T-helper 1 cell treated with Interleukin-12 subunit alpha and Interleukin-12 subunit beta and Interleukin-4 antibody, amounts not matched to agents 30 μg/mL and 1 μg/mL, for 36 hours (primary cell): Measurements from ENCODE around the gene TSPAN31.

ENCODE experiments used
- H3K27ac Mint-ChIP-seq: one replicate; pipeline ENCODE4 v1.8.0; 2021; ENCODE audit warnings: mild to moderate bottlenecking, mixed read lengths
- H3K27me3 Mint-ChIP-seq: one replicate; pipeline ENCODE4 v1.8.0; 2021; ENCODE audit warnings: low read depth, mixed read lengths
- H3K36me3 Mint-ChIP-seq: one replicate; pipeline ENCODE4 v1.8.0; 2021; ENCODE audit warnings: low read depth, mixed read lengths
- H3K4me1 Mint-ChIP-seq: one replicate; pipeline ENCODE4 v1.8.0; 2021; ENCODE audit warnings: low read depth, mixed read lengths
- H3K4me3 Mint-ChIP-seq: one replicate; pipeline ENCODE4 v1.8.0; 2021; ENCODE audit warnings: mild to moderate bottlenecking, moderate library complexity, mixed read lengths
- H3K9me3 Mint-ChIP-seq: one replicate; pipeline ENCODE4 v1.8.0; 2021; ENCODE audit warnings: mixed read lengths

The TSPAN31 gene

DNA sequence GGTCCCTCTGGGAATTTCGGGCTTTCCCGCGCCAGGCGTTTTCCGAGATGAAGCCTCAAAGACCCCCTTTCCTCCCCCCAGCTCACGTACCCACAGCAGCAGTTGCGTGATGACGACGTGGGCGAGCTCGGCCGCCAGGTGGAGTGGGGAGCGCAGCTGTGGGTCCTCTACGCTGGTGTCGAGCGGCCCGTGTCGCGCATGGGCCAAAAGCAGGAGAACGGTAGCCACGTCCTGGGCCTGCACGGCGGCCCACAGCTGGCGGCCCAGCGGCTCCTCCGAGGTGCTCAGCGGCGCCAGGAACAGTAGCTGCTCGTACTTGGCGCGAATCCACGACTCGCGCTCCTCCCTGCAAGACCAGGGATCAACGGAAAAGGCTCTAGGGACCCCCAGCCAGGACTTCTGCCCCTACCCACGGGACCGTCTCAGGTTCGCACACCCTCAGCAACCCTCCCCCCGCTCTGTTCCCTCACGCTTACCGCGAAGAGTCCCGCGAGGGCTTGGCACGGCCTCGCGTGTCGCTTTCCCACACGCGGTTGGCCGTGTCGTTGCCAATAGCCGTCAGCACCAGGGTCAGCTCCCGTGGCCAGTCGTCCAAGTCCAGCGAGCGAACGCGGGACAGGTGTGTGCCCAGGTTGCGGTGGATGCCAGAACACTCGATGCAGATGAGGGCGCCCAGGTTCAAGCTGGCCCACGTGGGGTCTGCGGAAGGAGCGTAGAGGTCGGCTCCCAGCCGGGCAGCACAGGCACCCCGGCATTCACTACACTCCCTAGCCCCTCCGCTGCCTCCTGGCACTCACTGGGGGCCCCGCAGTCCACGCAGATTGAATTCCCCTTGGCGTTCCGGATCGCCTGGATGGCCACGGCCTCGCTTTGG lies 17.7 kb upstream of the TSPAN31 start:
- H3K27me3 Mint-ChIP-seq = no peaks in the 10 kb centered on the region
- no peaks in the 10 kb centered on the region for H3K9me3 Mint-ChIP-seq
- H3K4me3 Mint-ChIP-seq = no peak overlapping the region
- H3K27ac Mint-ChIP-seq = no peak overlapping the region
- peaks cover 6% of the 10 kb centered on the region for H3K4me1 Mint-ChIP-seq
- peaks cover 37% of the 10 kb centered on the region for H3K36me3 Mint-ChIP-seq

DNA sequence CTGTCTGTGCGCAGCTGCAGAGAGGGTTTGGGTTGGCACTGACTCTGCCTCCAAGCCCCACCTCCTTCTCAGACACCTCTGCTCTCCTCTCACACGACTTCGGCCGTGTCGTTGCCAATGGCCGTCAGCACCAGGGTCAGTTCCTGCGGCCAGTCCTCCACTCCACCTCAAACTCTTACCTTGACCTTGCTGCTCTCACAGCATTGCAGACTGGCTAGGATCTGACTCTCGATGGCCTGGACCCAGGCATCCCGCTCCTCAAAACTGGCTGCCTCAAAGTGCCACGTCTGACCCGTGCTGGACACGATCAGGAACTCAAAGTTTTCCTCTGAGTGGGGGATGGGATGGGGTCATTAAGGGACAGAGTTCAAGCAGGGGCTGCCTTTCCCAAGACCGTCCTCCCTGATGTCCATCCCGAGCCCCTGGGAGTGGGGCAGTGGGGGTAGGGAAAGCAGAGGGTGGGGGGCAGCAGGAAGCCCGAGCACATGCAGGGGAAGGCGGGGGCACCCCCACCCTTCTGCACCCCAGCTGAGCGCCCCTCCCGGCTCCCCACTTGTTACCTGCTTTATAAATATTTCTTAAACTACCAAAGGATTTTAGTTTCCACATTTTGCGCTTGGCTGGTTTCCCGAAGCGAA lies 17.0 kb upstream of the TSPAN31 start:
- Mint-ChIP-seq H3K27me3 (no peaks in the 10 kb centered on the region), H3K4me1 (peaks cover 6% of the 10 kb centered on the region), H3K9me3 (no peaks in the 10 kb centered on the region), H3K27ac (peak overlapping the region; percentile 52), H3K36me3 (peaks cover 43% of the 10 kb centered on the region), H3K4me3 (no peak overlapping the region)

DNA sequence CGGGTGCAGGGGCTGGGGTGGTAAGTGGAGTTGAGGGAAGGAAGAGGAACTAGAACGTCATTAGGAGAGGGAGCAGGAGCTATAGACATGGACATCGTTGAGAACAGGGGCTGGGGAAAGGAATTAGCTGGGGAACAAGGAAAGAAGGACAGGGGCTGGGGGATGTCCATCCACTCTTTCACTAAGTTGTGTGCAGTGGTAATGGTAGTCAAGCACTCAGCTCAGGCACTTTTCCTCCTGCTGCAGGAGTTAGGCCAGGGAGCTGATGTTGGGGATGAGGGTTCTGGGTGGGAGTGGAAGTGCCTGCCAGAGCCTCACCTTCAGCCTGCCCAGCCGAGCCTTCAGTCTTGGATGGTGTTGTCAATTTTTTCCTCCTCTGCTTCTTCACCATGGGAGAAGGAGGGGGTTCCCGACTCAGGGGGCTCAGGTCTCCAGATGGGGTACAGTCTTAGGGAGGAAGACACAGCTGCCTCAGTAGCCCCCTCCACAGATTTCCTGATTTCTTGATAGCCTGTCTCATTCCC lies 15.5 kb upstream of the TSPAN31 start:
- Mint-ChIP-seq H3K36me3 (peaks cover 51% of the 10 kb centered on the region), H3K27ac (no peak overlapping the region)

DNA sequence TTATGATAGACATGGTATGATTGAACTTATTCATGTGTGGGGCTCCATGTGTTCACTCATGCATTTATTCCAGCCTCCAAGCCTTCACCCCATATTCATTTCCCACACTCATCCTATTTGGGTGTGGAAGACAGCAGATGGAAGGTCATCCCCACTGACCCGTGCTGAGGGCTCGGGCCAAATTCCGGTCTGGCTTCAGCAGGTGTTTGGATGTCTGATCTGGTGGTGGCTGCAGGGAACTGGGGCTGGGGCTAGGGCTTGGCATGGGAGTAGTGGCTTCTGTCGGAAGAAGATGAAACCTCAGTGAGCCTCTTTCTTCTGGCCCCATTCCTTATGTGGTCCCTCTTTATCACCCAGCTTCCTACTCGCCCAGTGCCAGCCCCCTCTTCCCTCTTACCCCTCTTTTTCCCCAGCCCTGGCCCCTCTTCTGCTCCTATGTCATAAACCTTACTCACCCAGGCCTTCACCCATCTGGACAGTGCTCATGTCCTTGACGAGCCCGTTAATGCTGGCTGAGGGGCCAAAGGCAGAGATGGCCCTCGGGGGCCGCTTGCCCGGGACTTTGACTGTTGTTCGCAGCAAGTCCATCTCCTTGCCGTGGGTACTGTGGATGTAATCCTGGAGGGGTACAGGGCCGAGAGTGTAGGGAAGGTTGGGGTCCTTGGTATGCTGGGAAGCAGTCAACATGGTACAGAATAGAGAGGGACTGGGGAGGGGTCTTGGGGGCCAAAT lies 14.3 kb upstream of the TSPAN31 start:
- H3K4me3 Mint-ChIP-seq = no peak overlapping the region
- H3K4me1 Mint-ChIP-seq = peaks cover 10% of the 10 kb centered on the region
- no peaks in the 10 kb centered on the region for H3K27me3 Mint-ChIP-seq
- H3K27ac Mint-ChIP-seq = no peak overlapping the region
- H3K36me3 Mint-ChIP-seq = peaks cover 54% of the 10 kb centered on the region
- no peaks in the 10 kb centered on the region for H3K9me3 Mint-ChIP-seq

More for the DNA sequence above, 15.5 kb upstream of the TSPAN31 start:
- Mint-ChIP-seq H3K27me3 (no peaks in the 10 kb centered on the region), H3K4me3 (no peak overlapping the region), H3K9me3 (no peaks in the 10 kb centered on the region), H3K4me1 (peaks cover 6% of the 10 kb centered on the region)

DNA sequence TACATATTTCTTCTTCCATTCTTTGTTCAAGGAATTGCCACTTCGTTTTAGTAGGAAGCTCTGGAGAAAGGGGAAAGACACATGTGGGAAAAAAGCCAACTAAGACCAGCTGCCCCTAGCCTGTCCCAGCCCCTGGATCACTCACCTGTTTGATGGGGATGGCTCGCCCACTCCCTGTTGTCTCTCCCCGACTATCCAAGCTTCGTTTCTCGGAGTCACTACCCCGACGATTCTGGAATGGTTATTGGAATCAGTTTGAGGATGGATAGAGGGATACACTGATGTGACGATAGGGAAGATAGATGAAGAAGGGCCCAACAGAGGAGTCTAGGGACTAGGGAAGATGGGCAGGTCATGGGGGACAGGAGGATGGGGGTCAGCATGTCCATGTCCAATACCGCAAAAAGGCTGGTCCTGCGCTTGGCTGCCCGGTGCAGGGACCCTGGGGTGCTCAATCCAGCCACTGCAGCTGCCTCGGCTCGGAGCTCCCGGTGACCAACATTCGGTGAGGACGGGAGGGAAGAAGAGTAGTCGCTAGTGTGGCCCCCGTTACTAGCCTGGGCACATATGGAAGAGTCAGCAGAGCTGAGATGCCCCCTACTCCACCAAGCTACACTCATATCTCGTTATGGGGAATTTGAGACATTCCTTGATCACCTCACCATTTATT lies 13.3 kb upstream of the TSPAN31 start:
- Mint-ChIP-seq H3K27ac (no peak overlapping the region), H3K36me3 (peaks cover 54% of the 10 kb centered on the region), H3K4me3 (no peak overlapping the region), H3K27me3 (no peaks in the 10 kb centered on the region), H3K4me1 (peaks cover 10% of the 10 kb centered on the region), H3K9me3 (no peaks in the 10 kb centered on the region)

DNA sequence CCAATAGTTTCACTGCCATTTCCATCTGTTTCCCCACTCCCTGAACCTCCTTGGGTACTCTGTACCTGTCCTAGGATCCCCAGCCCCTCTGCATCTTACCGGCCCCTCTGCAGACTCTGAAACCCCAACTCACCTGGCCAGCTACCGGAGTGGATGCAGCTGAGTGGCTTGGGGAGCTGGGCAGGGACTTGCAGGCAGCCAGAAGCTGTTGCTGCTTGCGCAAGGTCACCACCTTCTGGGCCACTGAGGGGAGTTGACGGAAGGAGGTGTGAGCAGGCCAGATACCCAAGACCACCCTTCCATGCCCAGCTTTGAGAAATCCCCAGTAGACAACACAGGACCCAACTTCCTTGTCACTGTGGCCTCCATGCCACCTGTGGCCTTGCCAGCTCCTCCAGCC lies 12.6 kb upstream of the TSPAN31 start:
- H3K27ac Mint-ChIP-seq = no peak overlapping the region

DNA sequence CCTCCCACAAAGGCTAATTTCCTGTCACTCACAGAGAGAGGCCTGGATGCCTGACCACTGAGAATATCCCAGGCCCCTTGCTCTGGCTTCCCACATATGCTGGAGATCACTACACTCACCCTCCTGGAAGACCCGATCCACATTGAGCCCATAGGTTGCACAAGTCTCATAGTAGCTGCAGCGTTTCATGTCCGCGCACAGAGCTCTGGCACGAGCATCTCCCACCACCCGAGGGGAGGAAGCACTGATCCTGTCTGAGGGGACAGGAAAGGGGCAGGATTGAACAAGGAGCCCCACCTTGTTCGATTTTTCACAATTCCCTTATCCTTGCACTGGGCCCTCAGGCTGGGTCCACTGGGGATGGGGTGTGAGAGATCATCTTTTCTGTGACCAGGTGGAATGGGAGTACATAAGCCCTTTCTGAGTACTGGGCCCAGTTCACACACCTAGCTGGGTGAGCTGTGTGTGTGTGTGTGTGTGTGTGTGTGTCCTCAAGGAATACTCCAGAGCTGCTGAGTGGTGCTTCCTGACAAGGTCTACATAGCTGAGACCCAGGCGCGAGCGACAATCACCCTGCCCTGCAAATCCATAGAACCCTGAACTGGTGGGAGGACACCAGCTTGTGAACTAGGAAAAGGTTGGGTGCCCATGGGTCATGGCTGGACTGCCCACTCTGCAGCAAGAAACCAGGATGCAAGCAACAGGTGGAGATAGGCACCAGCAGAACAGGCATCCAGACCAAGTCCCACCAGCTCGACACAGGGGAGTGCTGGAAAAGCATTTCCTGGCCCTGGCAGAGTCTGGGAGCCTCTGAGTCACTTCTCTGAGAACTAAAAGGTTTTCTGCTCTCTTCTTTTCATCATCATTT lies 11.9 kb upstream of the TSPAN31 start:
- Mint-ChIP-seq H3K27me3 (no peaks in the 10 kb centered on the region), H3K9me3 (no peaks in the 10 kb centered on the region), H3K4me1 (peaks cover 14% of the 10 kb centered on the region), H3K27ac (no peak overlapping the region), H3K4me3 (no peak overlapping the region), H3K36me3 (peaks cover 55% of the 10 kb centered on the region)

More for the DNA sequence above, 12.6 kb upstream of the TSPAN31 start:
- Mint-ChIP-seq H3K27me3 (no peaks in the 10 kb centered on the region), H3K4me3 (no peak overlapping the region), H3K4me1 (peaks cover 14% of the 10 kb centered on the region), H3K36me3 (peaks cover 58% of the 10 kb centered on the region), H3K9me3 (no peaks in the 10 kb centered on the region)

DNA sequence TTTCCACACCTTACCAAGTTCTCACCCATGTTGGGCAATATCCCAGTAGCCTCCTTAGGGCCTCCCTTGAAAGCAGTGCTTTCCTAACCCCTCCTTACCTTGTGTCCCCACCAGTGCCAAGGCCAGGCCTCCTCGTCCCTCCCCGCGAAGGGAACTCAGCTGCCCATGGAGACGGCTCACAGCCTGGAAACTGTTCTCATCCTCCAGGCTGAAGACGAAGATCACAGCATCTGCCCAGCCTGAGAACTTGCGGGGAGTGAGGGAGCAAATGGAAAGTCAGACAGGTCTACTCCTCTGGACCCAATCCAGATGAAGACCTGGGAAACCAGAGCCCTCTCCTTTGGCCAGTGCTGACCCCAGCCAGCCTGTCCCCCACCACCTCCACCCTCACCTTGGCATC lies 10.9 kb upstream of the TSPAN31 start:
- Mint-ChIP-seq H3K9me3 (no peaks in the 10 kb centered on the region), H3K4me3 (no peak overlapping the region), H3K27ac (no peak overlapping the region), H3K36me3 (peaks cover 51% of the 10 kb centered on the region), H3K4me1 (peaks cover 12% of the 10 kb centered on the region), H3K27me3 (no peaks in the 10 kb centered on the region)

DNA sequence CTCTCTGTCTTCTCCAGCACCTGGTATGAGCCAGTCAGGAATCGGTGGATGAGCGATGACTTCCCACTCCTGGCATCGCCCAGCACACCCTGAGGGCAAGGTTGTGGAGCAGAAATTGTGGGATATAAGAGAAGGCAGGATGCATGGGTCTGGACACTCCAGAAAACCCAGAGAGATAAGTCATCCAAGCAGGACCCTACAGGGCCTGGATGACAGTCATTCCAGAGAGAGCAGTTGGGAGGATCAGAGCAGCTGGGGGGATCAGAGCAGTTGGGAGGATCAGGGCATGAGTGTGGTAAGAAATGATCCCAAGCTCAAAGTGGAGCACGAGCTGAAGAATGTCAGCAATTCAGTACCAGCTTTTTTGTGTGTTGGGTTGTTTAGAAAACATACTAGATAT lies 10.2 kb upstream of the TSPAN31 start:
- H3K4me1 Mint-ChIP-seq = peaks cover 18% of the 10 kb centered on the region
- peaks cover 55% of the 10 kb centered on the region for H3K36me3 Mint-ChIP-seq
- no peaks in the 10 kb centered on the region for H3K9me3 Mint-ChIP-seq
- no peaks in the 10 kb centered on the region for H3K27me3 Mint-ChIP-seq
- no peak overlapping the region for H3K4me3 Mint-ChIP-seq
- H3K27ac Mint-ChIP-seq = no peak overlapping the region

DNA sequence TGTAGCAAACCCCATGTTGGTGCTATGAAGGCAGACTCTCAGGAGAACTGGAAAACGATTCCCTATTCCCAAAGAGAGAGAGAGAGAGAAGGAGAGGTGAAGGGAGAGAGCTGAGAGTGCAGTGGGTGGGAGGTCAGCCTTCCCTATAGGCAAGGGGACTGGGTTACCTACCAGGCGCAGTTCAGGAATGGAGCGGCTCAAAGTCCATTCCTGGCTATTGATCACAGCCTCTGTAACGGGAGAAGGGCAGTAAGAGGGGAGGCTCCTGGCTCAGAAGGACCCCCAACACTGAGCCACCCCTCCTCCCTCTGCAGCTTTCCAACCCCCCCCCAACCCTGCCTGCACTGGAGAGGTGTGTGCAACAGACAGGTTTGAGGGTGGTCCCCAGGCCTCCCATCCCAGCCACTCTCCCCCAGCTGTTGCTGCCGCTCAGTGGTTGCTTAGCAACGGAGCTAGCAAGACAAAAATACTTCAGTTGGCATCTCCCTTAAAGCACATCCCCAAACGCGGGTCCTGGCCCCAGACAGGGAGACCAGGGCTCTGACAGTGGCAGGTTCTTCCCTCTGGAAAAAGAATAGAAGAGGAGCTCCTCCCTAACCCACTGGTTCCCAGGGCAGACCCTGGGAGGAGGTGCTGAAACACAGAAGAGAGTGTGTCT lies 9.5 kb upstream of the TSPAN31 start:
- Mint-ChIP-seq H3K27me3 (no peaks in the 10 kb centered on the region), H3K27ac (peak overlapping the region; percentile 5), H3K36me3 (peaks cover 51% of the 10 kb centered on the region), H3K4me1 (peaks cover 19% of the 10 kb centered on the region), H3K9me3 (no peaks in the 10 kb centered on the region), H3K4me3 (no peak overlapping the region)

DNA sequence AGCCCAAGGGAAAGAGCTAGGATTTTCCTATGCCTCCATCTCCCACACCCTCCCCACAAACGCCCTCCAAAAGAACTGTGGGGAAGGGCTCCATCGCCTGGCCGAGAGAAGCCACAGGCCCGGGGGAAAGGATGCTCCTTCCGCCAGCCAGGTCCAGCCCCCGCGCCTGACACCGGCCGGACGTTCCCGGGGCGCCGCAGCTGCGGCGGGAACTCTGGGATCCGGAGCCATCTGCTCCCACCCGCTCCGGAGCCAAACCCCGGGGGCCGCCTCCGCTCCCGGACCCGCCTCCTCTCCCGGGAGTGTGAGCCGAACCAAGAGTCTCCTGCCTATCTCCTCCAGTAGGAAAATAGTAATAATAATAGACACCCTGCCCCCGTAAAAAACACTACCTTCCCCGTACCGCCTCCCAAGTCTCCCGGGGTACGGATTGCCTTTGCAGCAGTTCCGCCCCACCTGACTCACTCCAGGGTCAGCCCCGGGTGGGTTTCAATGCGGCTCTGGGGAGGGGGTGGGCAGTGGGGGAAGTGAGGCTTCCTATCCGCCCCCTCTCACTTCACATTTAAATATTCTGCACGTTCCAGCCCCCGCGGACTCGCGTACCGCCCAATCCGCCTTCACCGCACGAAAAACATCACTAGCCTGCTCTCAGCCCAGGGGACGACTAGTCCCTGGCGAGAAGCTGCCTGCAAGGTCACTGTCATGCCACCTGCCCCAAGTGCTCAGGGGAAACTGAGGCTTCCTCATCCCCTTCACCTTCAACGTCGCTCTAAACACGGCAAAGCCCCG lies 8.7 kb upstream of the TSPAN31 start:
- H3K27ac Mint-ChIP-seq = no peak overlapping the region
- no peaks in the 10 kb centered on the region for H3K9me3 Mint-ChIP-seq
- no peak overlapping the region for H3K4me3 Mint-ChIP-seq
- H3K4me1 Mint-ChIP-seq = peaks cover 26% of the 10 kb centered on the region
- no peaks in the 10 kb centered on the region for H3K27me3 Mint-ChIP-seq
- peaks cover 50% of the 10 kb centered on the region for H3K36me3 Mint-ChIP-seq

DNA sequence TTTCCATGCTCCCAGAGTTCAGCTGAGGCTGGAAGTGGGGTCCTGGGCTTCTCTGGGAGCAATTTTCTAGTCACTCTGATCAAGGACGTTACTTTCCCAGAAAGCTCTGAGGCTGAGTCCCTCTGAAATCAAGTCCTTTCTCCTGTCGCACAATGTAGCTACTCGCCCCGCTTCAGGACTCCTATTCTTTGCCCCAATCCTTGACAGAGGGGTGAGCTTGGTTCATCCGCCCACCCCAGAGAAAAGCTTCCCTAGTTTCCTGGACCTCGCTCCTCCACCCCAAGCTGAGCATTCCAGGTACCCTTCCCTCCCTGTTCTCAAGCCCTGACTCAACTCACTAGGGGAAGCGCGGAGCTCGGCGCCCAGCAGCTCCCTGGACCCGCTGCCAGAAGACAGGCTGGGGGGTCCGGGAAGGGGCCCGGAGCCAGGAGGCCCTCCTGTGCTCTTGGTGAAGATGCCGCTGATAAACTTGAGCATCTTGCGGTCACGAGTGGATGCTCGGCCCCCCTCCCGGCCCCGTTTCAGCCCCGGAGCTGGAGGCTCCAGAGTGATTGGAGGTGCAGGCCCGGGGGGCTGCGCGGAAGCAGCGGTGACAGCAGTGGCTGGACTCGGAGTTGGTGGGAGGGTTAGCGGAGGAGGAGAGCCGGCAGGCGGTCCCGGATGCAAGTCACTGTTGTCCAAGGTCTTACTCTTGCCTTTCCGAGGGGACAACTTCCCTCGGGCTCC lies 7.9 kb upstream of the TSPAN31 start:
- no peak overlapping the region for H3K4me3 Mint-ChIP-seq
- H3K9me3 Mint-ChIP-seq = no peaks in the 10 kb centered on the region
- no peaks in the 10 kb centered on the region for H3K27me3 Mint-ChIP-seq
- H3K27ac Mint-ChIP-seq = no peak overlapping the region
- H3K4me1 Mint-ChIP-seq = peaks cover 28% of the 10 kb centered on the region
- peaks cover 45% of the 10 kb centered on the region for H3K36me3 Mint-ChIP-seq
